Prostate gland (tissue), 2 donors: ENCODE data around the gene FARS2. TPM values are rescaled to one million over a fixed set of nuclear protein-coding genes. Genes with fewer than 3 reads are reported as not detected.
"Not testable (repeated sequence)": the region's sequence is repeated elsewhere in the genome, so short reads cannot be mapped to it uniquely, and the experiment has no call there.

Experiments
- DNase-seq: peaks from one replicate; pipeline ENCODE4 v3.0.0-alpha.2; 2019; ENCODE audit warnings: low spot score
- H3K27ac ChIP-seq, 2 donors: fragments of 200-600 bp; sonication (generic); 2 replicates each; pipeline ENCODE4 v1.5.1; 2017 to 2019
- H3K27me3 ChIP-seq: fragments of 200-600 bp; sonication (generic); replicated peaks from 2 replicates; pipeline ENCODE4 v1.5.1; 2019; ENCODE audit not compliant: insufficient read depth
- H3K36me3 ChIP-seq, 2 donors: fragments of 200-600 bp; sonication (generic); 1 replicate in 1 of 2; 2 replicates in 1 of 2; pipeline versions ENCODE4 v1.5.1 to v1.8.1; 2017 to 2019
- H3K4me1 ChIP-seq: fragments of 200-600 bp; sonication (generic); replicated peaks from 2 replicates; pipeline ENCODE4 v1.5.1; 2019
- H3K4me3 ChIP-seq, 2 donors: fragments of 200-600 bp; sonication (generic); 2 replicates each; pipeline ENCODE4 v1.5.1; 2017 to 2019
- H3K9me3 ChIP-seq: fragments of 200-600 bp; sonication (generic); 2 replicates; pipeline ENCODE4 v1.5.1; 2017
- POLR2A ChIP-seq: fragments of 450-650 bp; IDR thresholded peaks from one replicate; pipeline ENCODE4 v1.6.1; 2016; ENCODE audit warnings: antibody characterized with exemption, mild to moderate bottlenecking
- POLR2AphosphoS5 ChIP-seq: sonication (generic); formaldehyde crosslinking; IDR thresholded peaks from one replicate; pipeline ENCODE4 v1.6.1; 2017; ENCODE audit warnings: antibody characterized with exemption
- WGBS: methylation state at CpG from one replicate; pipeline ENCODE4 v1.1.5; 2018; 5-methylcytosine and 5-hydroxymethylcytosine counted together
- intact Hi-C: fragments of 100-400 bp; cut with DNase I; formaldehyde crosslinking; loops from one replicate; pipeline ENCODE4 v1.14.2; 2022
- total RNA-seq, 2 donors: library from RNA; depleted of rRNA; stranded (reverse); fragments of >200 nt; gene quantifications; one replicate each; pipeline ENCODE4 v1.1.0, GENCODE V29; 2016
- TF ChIP-seq, protein P1 (sequence below), 4 experiments: fragments of 200-600 bp in 2 of 4; fragments of 450-650 bp in 2 of 4; sonication (generic) in 2 of 4; IDR thresholded peaks; 1 replicate in 3 of 4; 2 replicates in 1 of 4; pipeline ENCODE4 v1.5.1; 2016 to 2019; ENCODE audit warnings: antibody characterized with exemption in 4 of 4, mild to moderate bottlenecking in 2 of 4, moderate library complexity in 2 of 4

FARS2 gene
- total RNA-seq, 2 donors from 2014 or later, result 11.6 to 19.5 TPM

GRCh38 chr6:5682530-5682929, 421.2 kb downstream of the FARS2 start:
- no peak overlapping the region for H3K4me3 ChIP-seq
- no peaks in the 10 kb centered on the region for H3K27me3 ChIP-seq
- DNase-seq, result no peak
- intact Hi-C loops, result no loop called here
- no peak for TF ChIP-seq POLR2A
- TF ChIP-seq POLR2AphosphoS5, result no peak
- TF ChIP-seq, protein P1, sequence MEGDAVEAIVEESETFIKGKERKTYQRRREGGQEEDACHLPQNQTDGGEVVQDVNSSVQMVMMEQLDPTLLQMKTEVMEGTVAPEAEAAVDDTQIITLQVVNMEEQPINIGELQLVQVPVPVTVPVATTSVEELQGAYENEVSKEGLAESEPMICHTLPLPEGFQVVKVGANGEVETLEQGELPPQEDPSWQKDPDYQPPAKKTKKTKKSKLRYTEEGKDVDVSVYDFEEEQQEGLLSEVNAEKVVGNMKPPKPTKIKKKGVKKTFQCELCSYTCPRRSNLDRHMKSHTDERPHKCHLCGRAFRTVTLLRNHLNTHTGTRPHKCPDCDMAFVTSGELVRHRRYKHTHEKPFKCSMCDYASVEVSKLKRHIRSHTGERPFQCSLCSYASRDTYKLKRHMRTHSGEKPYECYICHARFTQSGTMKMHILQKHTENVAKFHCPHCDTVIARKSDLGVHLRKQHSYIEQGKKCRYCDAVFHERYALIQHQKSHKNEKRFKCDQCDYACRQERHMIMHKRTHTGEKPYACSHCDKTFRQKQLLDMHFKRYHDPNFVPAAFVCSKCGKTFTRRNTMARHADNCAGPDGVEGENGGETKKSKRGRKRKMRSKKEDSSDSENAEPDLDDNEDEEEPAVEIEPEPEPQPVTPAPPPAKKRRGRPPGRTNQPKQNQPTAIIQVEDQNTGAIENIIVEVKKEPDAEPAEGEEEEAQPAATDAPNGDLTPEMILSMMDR (IDR thresholded peaks at IDR 0.05), result no peak
- H3K4me1 ChIP-seq, result no peaks in the 10 kb centered on the region
- H3K36me3 ChIP-seq, result no peaks in the 10 kb centered on the region
- 96% methylated on average over 4 of the region's 4 CpGs for WGBS
- H3K27ac ChIP-seq, result no peak overlapping the region
- no peaks in the 10 kb centered on the region for H3K9me3 ChIP-seq

GRCh38 chr6:5683747-5684146, 422.4 kb downstream of the FARS2 start:
- not testable (repeated sequence) for H3K27me3 ChIP-seq

GRCh38 chr6:5684320-5685053, 423.2 kb downstream of the FARS2 start:
- Histone ChIP-seq H3K36me3 (no peaks in the 10 kb centered on the region), H3K27me3 (no peaks in the 10 kb centered on the region), H3K4me1 (no peaks in the 10 kb centered on the region), H3K9me3 (no peaks in the 10 kb centered on the region), H3K4me3 (no peak overlapping the region), H3K27ac (no peak overlapping the region)
- DNase-seq, result no peak
- WGBS, result 77% methylated on average over 6 of the region's 6 CpGs
- intact Hi-C loops, result no loop called here
- no peak for TF ChIP-seq POLR2A
- TF ChIP-seq POLR2AphosphoS5, result no peak
- TF ChIP-seq, protein P1 (IDR thresholded peaks at IDR 0.05), result no peak

More at GRCh38 chr6:5683747-5684146, 422.4 kb downstream of the FARS2 start:
- intact Hi-C loops, H3K27ac ChIP-seq, H3K36me3 ChIP-seq, H3K4me1 ChIP-seq, H3K9me3 ChIP-seq, DNase-seq, H3K4me3 ChIP-seq: not testable (repeated sequence)
- WGBS, result 74% methylated on average over 5 of the region's 5 CpGs

- no peak for DNase-seq
- no peaks in the 10 kb centered on the region for H3K36me3 ChIP-seq
- no peak overlapping the region for H3K27ac ChIP-seq
- intact Hi-C loops, result no loop called here
- no peaks in the 10 kb centered on the region for H3K27me3 ChIP-seq
- H3K4me3 ChIP-seq, result no peak overlapping the region
- no peaks in the 10 kb centered on the region for H3K4me1 ChIP-seq
- H3K9me3 ChIP-seq, result no peaks in the 10 kb centered on the region
- TF ChIP-seq POLR2AphosphoS5 (no peak), POLR2A (no peak)
- TF ChIP-seq, protein P1 (IDR thresholded peaks at IDR 0.05), result no peak
- WGBS, result 91% methylated on average over 13 of the region's 13 CpGs
These were observed 432.2 kb downstream of the FARS2 start for GRCh38 chr6:5693225-5694145.
